Gastrocnemius medialis (tissue), 4 donors: ENCODE measurements around the gene PGM1.

ENCODE experiments used
- CTCF ChIP-seq, 5 experiments: fragments of 450-650 bp in 3 of 5; fragments of 200-600 bp in 2 of 5; sonication (generic) in 2 of 5; IDR thresholded peaks in 4 of 5; conservative IDR thresholded peaks in 1 of 5; 1 replicate in 4 of 5; 2 replicates in 1 of 5; pipeline ENCODE4 v1.5.1; 2016 to 2019; ENCODE audit warnings: antibody characterized with exemption in 5 of 5, mild to moderate bottlenecking in 3 of 5, moderate library complexity in 3 of 5
- POLR2A ChIP-seq, 2 donors: fragments of 450-650 bp; IDR thresholded peaks; one replicate each; pipeline ENCODE4 v1.6.1; 2017; ENCODE audit warnings: antibody characterized with exemption in 2 of 2, mild to moderate bottlenecking in 2 of 2, moderate library complexity in 2 of 2

- TF ChIP-seq CTCF (IDR thresholded peaks at IDR 0.05 in 4 of 5, conservative IDR thresholded peaks at IDR 0.05 in 1 of 5) (no peak), POLR2A (IDR thresholded peaks at IDR 0.05) (no peak)
Observed at GRCh38 chr1:63693944-63694571, 100.8 kb downstream of the PGM1 start.
